Fibroblast of villous mesenchyme (primary cell): ENCODE results near the gene GPN1. TPM values are rescaled to one million over a fixed set of nuclear protein-coding genes. Genes with fewer than 3 reads are reported as not detected.
"Not testable (repeated sequence)": the region's sequence is repeated elsewhere in the genome, so short reads cannot be mapped to it uniquely, and the experiment has no call there.

ENCODE experiments used
- DNase-seq: peaks from one replicate; pipeline ENCODE4 v3.0.0-alpha.2; 2010; ENCODE audit warnings: low read depth
- H3K4me3 ChIP-seq: 2 replicates; pipeline ENCODE4 v1.5.1; 2011; ENCODE audit warnings: low read depth, mild to moderate bottlenecking, low read length
- CTCF ChIP-seq: IDR thresholded peaks from 2 replicates; pipeline ENCODE4 v1.5.1; 2012; ENCODE audit warnings: low read depth, mild to moderate bottlenecking, low read length; ENCODE audit not compliant: insufficient read depth
- total RNA-seq: library from RNA; depleted of rRNA; stranded (reverse); fragments of >200 nt; gene quantifications from 2 replicates; pipeline ENCODE4 v1.2.3, GENCODE V29; 2012

Gene GPN1
- total RNA-seq, 1 donor: 35.0 TPM

GRCh38 chr2:27587025-27587424 lies 41.8 kb upstream of the GPN1 start:
- no peak for DNase-seq
- no peak overlapping the region for H3K4me3 ChIP-seq
- no peak for TF ChIP-seq CTCF

DNA sequence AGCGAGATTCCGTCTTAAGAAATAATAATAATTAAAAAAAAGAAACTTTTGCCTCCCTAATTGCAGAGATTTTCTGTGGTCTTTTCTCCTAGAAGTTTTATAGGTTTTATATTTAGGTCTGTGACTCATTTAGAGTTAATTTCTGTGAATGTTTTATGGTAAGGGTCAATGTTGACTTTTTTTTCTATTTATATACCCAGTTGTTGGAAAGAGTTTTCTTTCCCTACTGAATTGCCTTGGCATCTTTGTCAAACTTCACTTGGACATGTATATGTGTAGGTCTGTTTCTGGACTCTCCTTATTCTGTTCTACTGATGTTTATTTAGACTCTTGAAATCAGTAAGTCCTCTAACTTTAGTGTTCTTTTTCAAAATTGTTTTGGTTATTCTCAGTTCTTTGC lies 40.5 kb upstream of the GPN1 start:
- no peak for DNase-seq
- no peak for TF ChIP-seq CTCF
- H3K4me3 ChIP-seq: no peak overlapping the region

- DNase-seq: no peak
- no peak for TF ChIP-seq CTCF
- no peak overlapping the region for H3K4me3 ChIP-seq
Observed at GRCh38 chr2:27591745-27592144, 37.1 kb upstream of the GPN1 start.

GRCh38 chr2:27593240-27593639 lies 35.6 kb upstream of the GPN1 start:
- no peak for DNase-seq
- H3K4me3 ChIP-seq: no peak overlapping the region
- no peak for TF ChIP-seq CTCF

- DNase-seq, H3K4me3 ChIP-seq: not testable (repeated sequence)
Observed at GRCh38 chr2:27594020-27594703, 34.7 kb upstream of the GPN1 start.

DNA sequence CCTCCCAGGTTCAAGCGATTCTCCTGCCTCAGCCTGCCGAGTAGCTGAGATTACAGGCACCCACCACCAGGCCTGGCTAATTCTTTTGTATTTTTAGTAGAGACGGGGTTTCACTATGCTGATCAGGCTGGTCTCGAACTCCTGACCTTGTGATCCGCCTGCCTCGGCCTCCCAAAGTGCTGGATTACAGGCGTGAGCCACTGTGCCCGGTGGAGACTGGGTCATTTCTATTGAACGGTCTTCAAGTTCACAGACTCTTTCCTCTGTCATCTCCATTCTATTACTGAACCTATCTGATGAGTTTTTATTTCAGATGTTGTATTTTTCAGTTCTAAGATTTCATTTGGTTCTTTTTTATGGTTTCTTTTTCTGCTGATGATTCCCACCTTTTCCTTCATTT lies 33.4 kb upstream of the GPN1 start:
- not testable (repeated sequence) for H3K4me3 ChIP-seq, DNase-seq

DNA sequence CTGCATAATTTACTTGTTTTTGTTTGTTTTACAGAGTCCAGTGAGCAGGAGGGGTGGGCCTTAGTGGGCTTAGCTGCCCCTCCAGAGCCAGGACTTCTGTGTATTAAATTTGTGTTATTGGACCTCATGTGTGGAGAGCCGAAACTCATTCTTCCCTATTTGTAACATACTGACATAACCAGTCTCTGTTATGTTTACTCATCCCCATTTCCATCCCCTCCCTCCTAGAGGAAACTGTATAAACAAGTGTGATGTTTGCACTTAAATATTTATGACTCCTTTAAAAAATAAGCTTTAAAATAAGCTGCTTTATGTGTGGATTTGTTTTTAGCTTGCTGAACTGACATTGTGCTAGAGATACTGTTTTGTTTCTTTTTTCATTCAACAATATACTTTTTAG lies 32.2 kb upstream of the GPN1 start:
- H3K4me3 ChIP-seq: no peak overlapping the region
- DNase-seq: peak; percentile 51
- no peak for TF ChIP-seq CTCF

- no peak overlapping the region for H3K4me3 ChIP-seq
- DNase-seq: no peak
- TF ChIP-seq CTCF: no peak
Observed at GRCh38 chr2:27606611-27607010, 22.2 kb upstream of the GPN1 start.
